ENCODE data around the gene GBX1.

GBX1 gene

GRCh38 chr7:151114151-151115090 lies 53.1 kb downstream of the GBX1 start:
- no peak for DNase-seq (ENCODE audit: low read depth)

- no peak for DNase-seq (ENCODE audit: low read depth)
These were observed 53.9 kb downstream of the GBX1 start for GRCh38 chr7:151113344-151114150.

GRCh38 chr7:151110941-151111645 lies 56.4 kb downstream of the GBX1 start:
- peak; percentile 53 for DNase-seq (ENCODE audit: low read depth)

- DNase-seq (ENCODE audit: low read depth): no peak
These were observed 57.1 kb downstream of the GBX1 start for GRCh38 chr7:151110236-151110940.

GRCh38 chr7:151109094-151110048 lies 58.1 kb downstream of the GBX1 start:
- no peak for DNase-seq (ENCODE audit: low read depth)

GRCh38 chr7:151107882-151108281 lies 59.6 kb downstream of the GBX1 start:
- no peak for DNase-seq (ENCODE audit: low read depth)

GRCh38 chr7:151104411-151105235 lies 62.9 kb downstream of the GBX1 start:
- DNase-seq (ENCODE audit: low read depth): no peak

GRCh38 chr7:151103973-151104372 lies 63.5 kb downstream of the GBX1 start:
- no peak for DNase-seq (ENCODE audit: low read depth)

GRCh38 chr7:151102991-151103390 lies 64.5 kb downstream of the GBX1 start:
- no peak for DNase-seq (ENCODE audit: low read depth)

GRCh38 chr7:151101621-151102396 lies 65.7 kb downstream of the GBX1 start:
- no peak for DNase-seq (ENCODE audit: low read depth)

GRCh38 chr7:151100921-151101320 lies 66.6 kb downstream of the GBX1 start:
- no peak for DNase-seq (ENCODE audit: low read depth)

GRCh38 chr7:151099486-151100211 lies 67.8 kb downstream of the GBX1 start:
- DNase-seq (ENCODE audit: low read depth): no peak
